GDM1 (cell line): Measurements from ENCODE around the gene KDM5C.

Experiments
- DNase-seq: peaks from one replicate; lab custom pipeline; 2025; lab: John Stamatoyannopoulos, UW

Gene KDM5C

DNA sequence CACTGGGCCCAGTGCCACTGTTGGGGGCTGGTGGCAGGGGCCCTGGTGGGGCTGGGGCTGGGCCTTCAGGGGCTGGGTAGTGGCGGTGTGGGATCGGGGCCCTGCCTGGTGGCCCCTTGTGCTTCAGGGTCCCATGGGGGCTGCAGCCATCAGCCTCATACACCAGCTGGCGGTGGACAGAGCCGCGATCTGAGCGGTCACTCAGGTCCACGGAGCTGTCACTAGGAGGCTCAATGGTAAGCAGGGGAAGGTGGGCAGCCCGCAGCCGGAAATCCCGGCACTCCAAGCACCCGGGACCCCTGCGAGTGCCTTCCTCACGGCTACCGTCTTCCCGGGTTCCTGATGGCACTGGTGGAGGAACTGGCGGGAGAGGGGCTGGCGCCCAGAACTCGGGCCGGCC is 25.5 kb upstream of the KDM5C start:
- DNase-seq, result no peak

DNA sequence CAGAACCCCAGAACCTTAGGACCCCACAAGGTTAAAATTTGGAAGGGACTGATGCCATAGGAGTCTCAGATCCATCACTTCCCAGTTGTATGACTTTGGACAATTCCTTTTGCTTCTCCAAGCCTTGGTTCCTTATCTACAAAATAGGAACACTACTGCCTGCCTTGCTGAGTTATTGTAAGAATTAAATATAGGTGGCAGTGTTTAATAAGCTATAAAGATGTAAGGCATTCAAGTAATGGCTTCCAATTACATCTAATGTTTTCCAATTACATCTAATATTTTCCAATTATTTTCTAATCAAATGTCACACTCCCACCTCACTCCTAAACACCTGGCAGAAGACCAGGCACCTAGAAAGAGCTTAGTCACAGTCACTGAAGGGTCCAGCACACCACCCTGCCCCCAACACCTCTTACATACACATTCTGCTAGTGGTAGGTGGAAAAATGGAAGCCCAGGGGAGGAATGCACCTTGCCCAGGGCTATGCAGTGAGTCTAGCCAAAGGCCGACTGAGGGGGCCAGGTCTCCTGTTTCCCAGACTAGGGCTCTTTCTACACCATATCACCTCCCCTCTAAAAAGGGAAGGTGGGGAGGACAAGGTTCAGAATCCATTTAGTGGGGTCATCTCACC is 24.5 kb upstream of the KDM5C start:
- no peak for DNase-seq

DNA sequence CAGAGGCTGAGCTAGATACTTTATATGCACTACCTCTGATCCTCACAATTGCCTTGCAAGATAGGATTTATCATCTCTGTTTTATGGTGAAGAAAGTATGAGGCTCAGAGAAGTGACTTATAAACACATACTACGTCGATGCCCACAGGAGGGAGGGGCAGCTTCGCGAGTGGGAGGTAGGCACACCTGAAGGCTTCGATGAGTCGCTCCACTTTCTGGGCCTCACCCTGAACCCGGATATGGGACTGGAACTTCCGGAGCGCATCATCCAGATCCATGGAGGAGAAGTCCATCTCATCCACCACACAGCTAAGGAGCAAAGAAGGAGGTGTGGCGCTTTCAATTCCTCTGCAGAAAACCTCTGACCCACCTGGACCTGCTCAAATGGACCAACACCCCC is 22.9 kb upstream of the KDM5C start:
- DNase-seq, result no peak

DNA sequence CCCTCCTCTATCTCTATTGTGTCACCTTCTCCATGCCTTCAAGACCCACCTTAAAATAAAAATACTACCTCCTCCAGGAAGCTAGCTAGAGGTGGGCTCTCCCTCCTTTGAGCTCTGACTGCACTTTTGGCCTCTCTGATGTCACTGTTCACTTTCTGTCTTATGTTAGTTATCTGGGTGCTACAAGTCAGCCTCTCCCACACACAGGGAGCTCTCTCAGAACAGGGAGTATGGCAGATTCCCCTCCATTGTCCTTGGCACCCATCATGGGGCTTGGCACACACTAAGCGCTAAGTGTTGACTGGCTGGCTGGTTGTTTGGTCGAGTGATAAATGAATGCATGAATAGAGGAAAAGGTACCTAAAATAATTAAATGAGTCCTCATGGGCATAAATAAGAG is 21.2 kb upstream of the KDM5C start:
- DNase-seq, result no peak

DNA sequence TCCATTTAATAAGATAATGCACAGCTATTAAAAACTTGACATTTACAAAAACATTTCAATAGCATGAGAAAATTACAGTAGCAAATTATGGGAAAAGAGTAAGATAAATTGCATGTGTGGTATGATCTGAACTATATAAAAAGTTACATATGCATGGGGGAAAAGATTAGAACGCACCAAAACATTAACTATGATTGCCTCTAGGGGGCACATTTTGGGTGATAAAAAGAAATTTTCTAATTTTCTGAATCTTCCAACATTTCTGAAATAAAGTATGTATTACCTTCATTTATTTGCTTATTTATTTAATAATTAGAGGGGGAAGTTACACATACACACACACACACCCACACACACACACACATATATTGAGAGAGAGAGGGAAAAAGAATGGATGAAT is 19.6 kb upstream of the KDM5C start:
- no peak for DNase-seq

DNA sequence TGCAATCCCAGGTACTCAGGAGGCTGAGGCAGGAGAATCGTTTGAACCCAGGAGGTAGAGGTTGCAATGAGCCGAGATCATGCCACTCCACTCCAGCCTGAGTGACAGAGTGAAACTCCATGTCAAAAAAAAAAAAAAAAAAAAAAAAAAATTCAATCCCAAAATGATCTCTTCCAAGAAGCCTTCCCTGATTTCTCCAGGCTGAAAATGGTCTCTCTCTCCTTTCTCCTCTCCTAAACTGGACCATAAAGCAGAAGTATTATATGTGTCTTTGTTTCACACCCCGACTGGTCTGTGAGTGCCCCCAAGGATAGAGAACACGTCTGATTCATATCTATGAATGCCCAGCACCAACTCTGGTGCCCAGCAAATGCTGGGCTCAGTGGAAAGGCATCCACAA is 17.3 kb upstream of the KDM5C start:
- DNase-seq, result no peak

DNA sequence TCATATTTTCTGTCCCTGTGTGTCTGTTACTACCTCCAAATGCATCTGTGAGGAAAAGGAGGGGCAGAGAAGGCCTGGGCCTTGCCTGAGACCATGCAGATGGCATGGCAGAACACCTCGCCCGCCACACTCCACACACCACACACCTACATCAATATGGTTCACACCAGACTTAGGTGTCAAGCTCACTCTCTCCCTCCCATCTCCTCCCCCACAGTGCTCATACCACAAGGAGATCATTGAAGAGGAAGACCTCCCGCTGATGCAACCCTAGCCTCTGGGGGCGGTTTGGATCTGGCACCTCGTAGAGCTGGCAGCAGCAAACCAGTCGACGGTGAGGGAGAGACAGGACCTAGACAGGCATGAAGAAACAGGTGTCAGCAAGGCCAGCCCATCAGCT is 16.6 kb upstream of the KDM5C start:
- no peak for DNase-seq

DNA sequence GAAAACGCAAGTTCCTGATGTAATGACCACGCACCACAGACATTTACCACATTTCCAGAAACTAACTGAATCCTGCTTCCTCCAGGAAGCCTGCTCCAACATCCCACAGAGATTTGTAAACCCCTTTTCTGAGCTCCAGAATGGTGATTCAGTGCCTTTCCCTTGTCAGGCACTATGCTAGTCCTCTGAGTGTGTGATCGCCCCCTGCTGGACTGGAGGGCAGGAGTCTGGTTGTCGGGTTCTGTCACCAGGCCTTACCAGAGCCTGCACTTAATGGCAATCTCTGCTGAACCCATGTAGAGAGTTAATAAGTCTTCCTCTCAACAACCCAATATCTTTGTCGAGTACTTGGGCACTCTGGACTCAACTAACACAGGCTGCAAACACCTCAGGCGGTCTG is 14.5 kb upstream of the KDM5C start:
- DNase-seq, result peak; percentile 31

DNA sequence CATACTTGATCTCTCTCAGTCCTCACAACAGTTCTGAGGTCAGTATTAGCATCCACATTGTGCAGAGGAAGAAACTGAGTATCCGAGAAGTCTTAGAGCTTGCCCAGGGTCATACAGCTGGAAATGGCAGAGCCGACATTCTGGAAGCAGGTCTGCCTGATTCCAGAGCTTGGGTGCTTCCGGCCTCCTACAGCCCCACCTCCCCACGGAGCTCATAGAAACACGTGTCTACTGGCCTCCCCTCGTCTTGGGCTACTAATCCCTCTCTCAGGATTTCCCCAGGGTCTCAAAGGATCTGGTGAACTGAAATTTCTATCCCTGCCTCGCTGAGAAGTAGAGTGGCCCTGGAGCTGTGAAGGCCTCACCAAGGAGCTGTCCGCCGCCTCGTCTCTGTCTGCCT is 12.0 kb upstream of the KDM5C start:
- no peak for DNase-seq

DNA sequence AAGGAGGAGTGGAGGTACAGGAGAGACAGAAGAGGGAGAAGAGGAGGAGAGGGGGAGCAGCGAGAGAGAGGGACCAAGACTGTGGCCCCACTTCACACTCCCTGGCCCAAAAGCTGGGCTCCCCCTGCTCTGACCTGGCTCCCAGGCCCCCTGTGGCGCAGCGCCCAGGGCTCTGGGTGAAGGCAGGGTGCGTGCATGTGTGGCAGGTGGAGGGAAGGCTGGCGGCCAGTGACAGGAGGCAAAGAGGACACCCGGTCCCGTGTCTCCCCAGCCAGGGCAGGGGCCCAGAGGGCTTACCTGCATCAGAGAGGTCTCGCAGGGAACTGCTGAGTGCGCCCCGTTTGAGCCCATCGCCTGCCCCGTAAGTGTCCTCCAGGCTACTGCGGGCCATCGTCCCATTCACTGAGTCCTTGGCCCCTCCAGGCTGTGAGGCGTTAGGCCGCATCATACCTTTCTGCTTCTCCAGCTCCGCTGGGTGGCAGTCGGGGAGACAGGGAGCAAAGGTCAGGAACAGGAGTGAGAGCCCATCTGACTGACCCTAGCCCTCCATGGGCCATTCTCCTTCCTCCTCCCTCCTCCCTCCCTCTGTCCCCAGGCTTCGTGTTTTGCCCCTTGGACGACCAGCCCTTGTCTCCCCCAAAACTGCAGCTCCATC is 11.1 kb upstream of the KDM5C start:
- DNase-seq, result no peak

DNA sequence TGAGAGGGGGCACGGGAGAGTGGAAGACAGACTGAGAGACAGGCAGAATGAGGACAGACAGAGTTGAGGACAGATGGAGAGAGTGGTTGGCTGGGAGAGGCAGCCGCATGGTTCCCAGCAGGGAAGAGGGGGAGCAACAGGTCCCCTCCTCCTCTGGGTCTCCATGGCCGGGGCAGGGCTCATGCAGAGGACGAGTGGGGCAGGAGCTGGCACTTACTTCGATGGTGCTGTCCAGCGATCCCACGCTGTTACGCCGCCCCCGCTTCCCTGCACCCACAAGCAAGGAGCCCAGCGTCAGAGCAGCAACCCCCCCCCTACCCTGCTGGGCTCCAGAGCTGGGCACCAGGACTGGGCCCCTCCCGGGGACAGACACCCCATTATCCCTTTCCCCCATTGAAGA is 10.6 kb upstream of the KDM5C start:
- DNase-seq, result no peak

DNA sequence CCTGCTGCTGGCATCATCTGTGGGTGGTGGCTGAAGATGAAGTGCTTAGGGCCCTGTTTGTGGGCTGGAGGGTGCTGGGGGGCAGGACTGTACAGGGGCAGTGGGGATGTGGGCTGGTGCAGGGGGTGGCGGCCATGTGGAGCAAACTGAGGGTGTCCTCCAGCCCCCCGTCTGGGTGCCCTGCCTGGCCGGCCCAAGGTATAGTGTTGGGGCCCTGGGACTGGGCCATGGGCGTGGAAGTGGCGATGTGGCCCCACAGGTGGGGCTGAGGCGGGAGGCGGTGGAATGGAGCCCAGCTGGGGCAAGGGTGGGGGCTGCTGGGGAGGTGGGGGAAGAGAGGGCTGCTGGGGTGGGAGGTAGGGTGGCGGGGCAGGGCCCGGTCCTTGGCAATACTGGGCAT is 9.5 kb upstream of the KDM5C start:
- DNase-seq, result no peak

DNA sequence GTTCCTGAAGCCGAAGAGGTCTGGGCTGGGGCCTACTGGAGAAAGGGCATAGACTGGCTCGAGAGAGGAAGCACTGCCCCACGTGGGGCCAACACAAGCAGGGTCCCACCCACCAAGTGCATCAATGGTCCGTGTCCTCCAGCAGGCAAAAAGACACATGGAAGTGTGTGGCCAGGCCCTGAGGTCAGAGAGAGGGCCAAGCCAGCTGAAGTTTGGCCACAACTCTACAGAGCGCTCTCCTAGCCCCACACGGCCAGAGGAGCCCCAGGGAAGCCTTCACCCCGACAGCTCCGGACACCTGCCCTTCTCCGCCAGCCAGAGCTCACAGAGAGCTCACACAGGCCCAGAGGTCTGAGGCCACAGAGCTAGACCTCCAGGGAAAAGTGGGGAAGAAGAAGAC is 8.5 kb upstream of the KDM5C start:
- DNase-seq, result no peak

DNA sequence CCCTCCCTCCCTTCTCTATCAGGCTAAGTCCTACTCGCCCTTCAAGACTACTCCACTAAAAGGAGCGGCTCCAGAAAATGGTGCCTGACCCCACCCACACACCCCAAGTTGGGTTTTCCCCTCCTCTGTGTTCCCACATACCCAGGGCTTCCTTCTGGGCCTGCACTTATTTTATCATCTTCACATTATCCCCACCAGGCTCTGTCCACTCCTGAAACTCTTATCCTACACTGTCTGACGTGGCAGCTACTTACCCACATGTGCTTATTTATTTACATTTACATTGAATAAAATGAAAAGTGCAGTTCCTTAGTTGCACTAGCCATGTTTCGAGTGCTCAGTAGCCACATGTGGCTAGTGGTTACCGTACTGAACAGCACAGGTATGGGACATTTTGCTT is 5.1 kb upstream of the KDM5C start:
- DNase-seq, result no peak

DNA sequence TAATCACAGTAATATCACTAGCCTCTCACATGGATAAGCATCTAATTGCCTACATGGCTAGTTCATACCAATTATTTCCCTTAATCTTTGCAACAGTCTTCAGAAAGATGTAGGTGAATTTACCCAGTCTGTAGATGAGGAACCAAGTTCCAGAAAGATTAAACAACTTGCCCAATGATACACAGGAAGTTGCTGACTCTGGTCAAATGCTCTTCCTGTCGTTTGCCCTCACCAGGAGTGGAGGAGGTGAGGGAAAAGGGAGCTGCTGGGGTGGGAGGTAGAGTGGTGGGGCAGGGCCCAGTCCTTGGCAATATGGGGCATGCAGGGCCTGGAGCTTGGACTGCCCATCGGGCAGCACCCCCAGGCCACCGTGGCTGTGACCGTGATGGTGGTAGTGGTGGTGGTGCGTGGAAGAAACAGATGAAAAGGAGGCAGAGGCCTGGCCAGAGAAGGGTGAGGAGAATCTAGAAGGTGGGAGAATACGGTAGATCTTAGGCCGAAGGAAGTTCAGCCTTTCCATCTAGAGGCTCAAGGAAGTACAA is 2.3 kb upstream of the KDM5C start:
- DNase-seq, result no peak

DNA sequence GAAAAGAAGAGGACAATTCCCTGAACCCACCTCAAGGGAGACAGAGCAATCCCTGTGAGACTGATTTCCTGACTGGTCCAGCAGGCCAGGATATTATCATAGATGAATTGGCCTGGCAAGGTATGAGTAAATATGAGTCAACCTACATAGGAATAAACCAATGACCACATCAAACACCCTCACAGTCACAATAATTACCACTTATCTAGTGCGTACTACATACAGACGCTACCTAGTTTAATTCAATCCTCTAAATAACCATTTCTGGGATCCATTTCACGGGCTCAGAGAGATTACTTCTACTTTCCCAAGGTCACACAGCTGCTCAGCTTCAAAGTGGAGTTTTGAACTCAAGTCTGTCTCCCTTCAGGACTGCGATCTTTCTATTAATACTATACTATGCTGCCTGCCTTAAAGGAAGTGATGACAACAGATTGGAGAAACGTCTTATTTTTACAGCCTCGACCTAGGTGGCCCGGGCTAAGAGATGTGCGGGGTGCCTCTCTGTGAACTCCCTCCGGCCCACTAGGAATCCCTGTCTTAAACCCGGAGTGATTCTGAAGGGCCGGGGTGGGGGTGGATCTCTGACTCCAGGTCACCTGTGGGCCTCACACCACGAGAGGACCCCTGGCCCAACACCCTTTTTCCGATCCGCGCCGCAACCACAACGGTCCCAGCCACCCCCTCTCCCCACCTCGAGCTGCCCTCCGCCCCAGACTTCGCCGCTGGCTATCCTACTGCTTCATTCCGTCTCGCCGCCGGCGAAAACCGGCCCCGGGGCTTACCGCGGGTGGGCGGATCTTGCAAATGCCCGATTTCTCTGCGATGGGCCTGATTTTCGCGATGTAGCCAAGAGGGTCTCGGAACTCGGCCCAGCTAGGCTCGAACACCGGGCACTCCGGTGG is 800 bp downstream of the KDM5C start:
- DNase-seq, result no peak

DNA sequence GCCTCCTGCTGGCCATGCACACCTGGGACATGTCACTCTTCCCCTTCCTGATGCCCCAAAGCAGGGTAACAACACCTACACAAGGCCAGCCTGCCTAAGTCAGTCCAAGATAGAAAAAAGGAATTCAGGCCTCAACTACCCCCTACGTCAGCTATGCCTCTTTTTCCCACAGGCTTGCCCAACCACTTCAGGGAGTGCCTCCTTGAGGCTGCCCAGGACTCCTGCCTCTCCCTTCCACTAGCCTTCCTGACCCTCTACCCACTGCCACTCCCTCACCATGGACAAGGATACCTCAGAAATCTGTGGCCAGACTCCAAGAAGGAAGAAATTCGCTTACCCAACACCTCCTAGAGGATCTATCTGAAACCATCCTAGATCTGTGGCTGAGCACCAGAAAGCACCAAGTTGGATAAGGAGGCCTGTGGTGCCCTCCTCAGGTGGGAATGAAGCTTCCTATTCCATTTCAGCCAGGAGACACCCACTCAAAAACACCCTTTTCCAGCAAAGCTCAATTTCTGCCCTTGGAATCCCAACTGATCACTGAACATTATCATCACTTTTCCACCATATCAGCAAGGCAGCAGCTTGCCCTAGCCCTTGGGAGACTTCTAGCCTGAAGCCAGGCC is 1.8 kb downstream of the KDM5C start:
- no peak for DNase-seq

DNA sequence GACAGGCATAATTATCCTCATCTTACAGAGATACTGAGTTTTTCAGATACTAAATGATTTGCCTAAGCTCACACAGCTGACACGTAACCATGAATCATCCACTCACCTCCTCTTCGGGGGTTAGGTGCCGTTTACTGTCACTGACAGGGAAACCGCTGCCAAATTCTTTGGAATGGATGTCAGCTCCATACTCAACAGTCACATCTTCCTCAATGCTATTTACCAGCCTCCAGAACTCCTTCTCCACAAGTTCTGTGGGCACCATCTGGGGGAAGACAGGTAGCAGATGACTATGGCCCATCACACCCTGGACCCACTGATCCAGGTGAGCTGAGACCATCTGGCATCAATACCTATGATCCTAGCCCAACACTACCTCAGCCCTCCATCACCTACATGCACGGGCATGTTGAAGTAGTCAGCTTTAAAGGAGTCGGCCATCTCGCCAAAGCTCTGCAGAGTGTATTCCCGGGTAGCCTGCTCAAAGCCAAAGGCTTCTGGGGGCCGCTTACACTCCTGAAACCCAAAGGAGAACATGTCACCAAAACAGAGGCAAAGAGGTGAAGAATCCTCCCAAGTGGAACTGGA is 13.5 kb downstream of the KDM5C start:
- no peak for DNase-seq

DNA sequence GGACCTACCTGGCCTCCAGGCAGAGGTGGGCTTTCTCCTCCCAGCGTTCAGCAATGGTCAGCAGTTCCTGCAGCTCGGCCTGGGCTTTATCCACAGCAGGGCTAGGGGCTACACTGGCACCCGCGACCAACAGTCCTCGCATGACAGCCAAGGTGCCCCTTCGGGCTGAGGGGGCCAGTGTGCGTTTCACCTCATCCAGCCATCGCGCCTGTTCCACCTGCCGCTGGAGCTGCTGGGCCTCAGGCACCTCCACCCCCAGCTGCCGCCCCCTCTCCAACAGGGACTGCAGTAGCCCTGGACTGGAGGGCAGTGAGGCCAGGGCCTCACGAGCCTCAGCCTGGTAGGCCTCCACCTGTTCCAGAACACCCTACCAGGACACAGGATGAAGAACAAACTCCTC is 28.3 kb downstream of the KDM5C start:
- DNase-seq, result no peak

DNA sequence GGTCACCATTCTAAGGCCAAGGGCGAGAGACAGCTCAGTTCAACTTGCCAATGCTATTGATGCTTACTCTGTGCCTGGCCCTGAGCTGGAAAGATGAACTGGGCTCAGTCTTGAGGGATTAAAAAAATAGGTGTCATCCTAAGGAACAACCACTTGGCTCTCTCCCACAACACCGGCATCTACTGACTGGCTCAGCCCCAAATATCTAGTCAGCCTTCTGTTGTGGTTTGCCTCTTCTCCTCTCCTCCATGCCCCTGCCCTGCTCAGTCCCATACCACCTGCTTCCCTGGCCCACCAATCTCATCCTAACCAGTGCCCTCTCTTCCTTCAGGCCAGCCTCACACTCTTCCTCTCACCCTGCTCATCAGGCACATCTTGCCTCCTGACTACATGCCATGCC is 29.6 kb downstream of the KDM5C start:
- DNase-seq, result no peak

DNA sequence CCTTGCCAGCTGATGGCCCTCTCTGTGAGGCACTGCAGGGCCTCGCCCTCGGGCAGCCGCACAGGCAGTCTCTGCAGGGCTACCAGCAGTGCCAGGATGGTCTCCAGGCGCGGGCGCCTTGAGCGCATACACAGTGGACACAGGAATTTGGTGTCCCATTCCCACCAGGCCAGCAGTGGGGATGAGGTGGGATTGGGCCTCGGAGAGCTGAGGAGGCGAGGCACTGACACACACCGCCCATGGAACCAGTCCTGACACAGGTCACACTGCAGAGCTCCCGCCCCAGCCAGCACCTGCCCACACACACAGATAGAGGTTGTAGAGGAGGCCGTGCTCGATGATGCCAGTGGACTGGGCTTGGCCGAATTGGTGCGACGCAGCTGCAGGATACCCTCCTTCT is 30.7 kb downstream of the KDM5C start:
- DNase-seq, result no peak

DNA sequence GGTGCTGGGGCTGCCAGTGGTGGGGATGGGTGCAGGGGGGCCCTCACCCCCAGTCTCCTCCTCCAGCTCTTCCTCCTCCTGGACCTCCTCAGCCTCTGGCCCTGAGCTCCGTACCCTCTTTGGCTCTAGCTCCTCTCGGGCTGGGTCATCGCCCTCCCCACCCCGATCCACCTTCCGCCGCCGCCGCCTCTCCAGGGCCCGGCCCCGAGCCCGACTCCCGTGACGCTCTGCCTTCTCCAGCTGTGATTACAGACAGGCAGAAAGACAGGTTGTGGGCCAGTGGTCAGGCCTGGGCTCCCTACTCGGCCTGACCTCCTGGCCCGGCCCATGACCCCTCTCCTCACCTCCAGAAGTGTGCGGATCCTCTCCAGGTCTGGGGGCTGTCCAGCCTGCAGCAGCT is 31.9 kb downstream of the KDM5C start:
- DNase-seq, result no peak
